GM19239 (cell line): ENCODE data around the gene POC1A.
"Not testable (repeated sequence)": the region's sequence is repeated elsewhere in the genome, so short reads cannot be mapped to it uniquely, and the experiment has no call there.

Source experiments
- DNase-seq: peaks from one replicate; pipeline ENCODE4 v3.0.0; 2011; ENCODE audit warnings: low spot score; ENCODE audit not compliant: insufficient read length
- FAIRE-seq: peaks from 2 replicates; lab custom pipeline; 2011; peaks lifted over from hg19 to GRCh38; lab: Jason Lieb, UNC

POC1A gene

GRCh38 chr3:52155912-52156311 lies 1.7 kb upstream of the POC1A start:
- no peak for FAIRE-seq
- DNase-seq = no peak

DNA sequence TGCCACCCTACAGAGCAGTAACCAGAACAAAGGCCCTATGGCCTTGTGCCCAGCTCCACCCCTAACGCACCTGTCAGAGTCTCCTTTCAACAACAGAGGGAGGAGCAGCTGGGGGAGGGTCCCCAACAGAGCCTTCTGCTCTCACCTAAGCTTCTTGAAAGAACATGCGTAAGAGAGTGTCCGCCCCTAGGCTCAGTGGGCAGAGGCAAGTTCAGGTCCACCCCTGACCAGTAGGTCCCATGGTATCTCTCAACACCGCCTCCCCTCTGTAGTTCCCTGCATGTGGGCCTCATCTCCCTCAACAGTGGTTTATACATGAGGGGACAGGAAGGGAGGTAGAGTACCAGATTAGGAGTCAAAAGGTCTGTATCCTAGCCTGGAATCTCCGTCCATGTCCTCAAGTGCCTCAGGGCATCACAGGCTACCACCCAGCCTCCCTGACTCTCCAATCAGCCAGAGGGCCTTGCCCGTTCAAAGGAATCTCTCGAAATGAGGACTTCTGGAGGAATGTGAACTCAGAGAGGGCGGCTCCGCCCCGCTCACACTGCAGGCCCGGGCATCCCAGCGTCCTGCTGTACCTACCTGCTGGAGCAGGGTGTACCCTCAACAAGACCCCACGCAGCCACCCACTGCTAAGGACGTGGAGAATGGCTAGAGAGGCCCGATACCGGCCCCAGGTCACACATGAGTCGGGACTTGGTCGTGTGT lies 680 bp downstream of the POC1A start:
- DNase-seq (no peak), FAIRE-seq (no peak)

DNA sequence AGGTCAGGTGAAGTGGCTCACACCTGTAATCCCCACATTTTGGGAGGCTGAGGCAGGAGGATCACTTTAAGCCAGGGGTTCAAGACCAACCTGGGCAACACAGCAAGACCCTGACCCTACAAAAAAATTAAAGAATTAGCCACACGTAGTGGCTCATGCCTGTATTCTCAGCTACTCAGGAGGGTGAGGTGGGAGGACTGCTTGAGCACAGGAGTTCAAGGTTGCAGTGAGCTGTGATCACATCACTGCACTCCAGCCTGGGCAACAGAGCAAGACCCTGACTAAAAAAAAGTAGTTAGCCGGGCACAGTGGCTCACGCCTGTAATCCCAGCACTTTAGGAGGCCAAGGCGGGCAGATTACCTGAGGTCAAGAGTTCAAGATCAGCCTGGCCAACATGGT lies 2.2 kb downstream of the POC1A start:
- FAIRE-seq, DNase-seq: not testable (repeated sequence)

DNA sequence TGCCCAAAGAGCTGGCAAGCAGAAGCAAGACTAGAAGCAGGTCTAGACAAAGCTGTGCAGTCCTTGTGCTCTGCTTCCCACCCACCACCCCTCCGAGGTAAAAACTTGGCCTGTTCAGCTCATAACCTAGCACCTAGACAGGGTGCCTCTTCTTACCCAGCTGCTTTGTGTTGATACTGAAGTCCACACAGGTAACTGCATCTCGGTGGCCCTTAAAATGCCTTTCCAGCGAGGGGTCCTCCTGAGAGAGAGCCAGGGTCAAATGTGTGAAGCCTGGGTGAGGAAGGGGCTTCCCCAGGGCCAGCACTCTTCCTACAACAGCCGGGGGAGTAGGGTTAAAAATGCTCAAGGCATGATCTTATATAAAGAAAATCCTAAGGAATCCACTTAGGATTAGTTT lies 3.4 kb downstream of the POC1A start:
- no peak for FAIRE-seq
- no peak for DNase-seq

DNA sequence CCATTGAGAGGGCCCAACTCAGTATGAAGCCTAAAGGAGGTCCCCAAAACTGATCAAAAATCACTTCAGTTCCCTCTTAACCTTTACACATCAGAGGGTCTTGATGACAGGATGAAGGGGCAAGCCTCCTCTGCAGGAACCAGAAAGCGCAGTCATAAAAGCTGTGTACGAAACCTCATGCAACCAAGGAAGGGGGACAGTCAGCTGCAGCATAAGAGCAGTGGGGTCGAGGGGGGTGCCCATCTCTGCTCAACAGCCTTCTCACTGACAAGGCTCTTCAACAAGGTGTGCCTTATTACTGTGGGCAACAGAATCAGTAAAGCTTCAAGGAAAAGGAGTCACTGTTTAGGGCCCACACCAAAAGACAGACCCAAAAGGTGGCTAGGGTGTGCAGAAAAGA lies 3.9 kb downstream of the POC1A start:
- no peak for FAIRE-seq

GRCh38 chr3:52149726-52150125 lies 4.5 kb downstream of the POC1A start:
- FAIRE-seq = no peak
- DNase-seq = no peak

More for the DNA sequence above, 3.9 kb downstream of the POC1A start:
- no peak for DNase-seq

DNA sequence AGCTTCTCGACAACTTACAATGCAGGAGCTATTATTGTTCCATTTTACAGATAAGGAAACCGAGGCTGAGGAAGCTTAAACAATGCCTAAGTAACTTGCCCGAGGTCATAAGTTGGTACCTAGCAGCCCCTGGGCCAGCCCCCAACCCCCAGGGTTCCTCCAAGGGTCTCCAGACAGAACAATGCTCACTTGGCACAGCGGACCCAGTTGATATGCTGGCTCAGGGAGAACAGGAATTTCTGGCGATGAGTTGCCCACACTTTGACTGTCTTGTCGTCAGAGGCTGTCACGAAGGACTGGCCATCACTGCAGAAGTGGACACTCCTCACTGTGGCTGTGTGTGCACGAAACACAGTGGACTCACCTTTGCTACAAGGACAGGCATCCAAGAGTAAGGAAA lies 5.2 kb downstream of the POC1A start:
- no peak for FAIRE-seq

GRCh38 chr3:52147804-52148203 lies 6.4 kb downstream of the POC1A start:
- no peak for DNase-seq

More for the DNA sequence above, 5.2 kb downstream of the POC1A start:
- no peak for DNase-seq

GRCh38 chr3:52146811-52147210 lies 7.4 kb downstream of the POC1A start:
- no peak for FAIRE-seq
- no peak for DNase-seq

More at GRCh38 chr3:52147804-52148203, 6.4 kb downstream of the POC1A start:
- FAIRE-seq = no peak

GRCh38 chr3:52146189-52146588 lies 8.0 kb downstream of the POC1A start:
- FAIRE-seq = no peak
- DNase-seq = no peak

DNA sequence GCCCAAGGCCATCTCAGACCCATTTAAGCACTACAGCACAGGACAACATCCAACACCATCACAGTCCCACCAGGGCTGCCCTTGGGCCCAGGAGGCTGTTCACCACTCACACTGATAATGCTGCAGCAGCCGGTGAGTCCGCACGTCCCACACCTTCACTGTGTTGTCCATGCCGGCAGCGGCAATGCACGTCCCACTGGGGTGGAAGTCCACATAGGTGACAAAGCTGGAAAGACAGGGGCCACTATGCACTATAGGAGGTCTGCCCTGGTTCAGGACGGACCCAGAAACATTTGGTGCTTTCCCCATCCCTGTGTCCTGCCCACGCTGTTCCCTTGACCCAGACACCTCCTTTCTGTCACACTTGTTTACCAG lies 8.5 kb downstream of the POC1A start:
- FAIRE-seq (no peak), DNase-seq (no peak)

GRCh38 chr3:52144796-52145735 lies 9.2 kb downstream of the POC1A start:
- FAIRE-seq (no peak), DNase-seq (no peak)

GRCh38 chr3:52144034-52144795 lies 10.0 kb downstream of the POC1A start:
- FAIRE-seq = peak; percentile 70
- DNase-seq = peak; percentile 83

- DNase-seq = no peak
- FAIRE-seq = no peak
These were observed 10.6 kb downstream of the POC1A start for GRCh38 chr3:52143616-52144015.

DNA sequence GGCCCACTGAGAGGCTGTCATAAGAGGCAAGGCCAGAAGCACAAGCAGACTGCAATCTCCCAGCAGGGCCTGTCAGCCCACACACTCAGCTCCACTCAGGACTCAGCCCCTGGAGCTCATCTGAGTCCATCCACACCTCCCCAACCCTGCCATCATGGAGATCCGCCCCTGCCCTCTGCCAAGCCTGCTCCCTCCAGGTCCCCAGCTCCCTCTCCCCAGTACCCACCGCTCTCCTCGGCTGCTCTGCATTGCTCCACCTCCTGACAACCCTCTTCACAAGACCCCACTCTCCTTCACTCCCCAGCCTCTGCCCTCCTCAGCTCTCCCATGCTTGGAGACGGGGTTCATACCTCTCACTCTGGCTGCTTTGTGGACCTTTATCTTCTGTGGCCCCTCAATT lies 11.1 kb downstream of the POC1A start:
- FAIRE-seq (no peak), DNase-seq (no peak)

- no peak for FAIRE-seq
- DNase-seq = no peak
These were observed 12.5 kb downstream of the POC1A start for GRCh38 chr3:52141751-52142150.

DNA sequence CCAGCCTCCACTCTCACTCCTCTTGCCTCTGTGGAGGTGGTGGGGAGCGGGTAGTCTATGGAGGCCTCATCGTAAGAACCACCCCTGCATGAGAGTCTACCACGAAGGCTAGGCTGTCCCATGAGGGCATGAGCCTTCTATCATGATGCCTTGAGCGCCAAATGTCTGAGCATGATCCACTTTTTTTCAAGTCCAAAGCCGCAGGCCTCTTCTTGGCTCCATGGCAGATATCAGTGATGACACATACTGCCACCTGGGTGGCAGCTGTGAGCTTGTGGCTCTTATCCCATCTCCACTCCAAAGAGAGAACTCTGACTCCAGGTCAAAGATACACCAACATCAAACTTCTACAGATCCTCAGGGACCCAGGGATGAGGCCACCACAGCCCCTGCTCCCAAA lies 13.5 kb downstream of the POC1A start:
- no peak for FAIRE-seq
- DNase-seq = no peak

DNA sequence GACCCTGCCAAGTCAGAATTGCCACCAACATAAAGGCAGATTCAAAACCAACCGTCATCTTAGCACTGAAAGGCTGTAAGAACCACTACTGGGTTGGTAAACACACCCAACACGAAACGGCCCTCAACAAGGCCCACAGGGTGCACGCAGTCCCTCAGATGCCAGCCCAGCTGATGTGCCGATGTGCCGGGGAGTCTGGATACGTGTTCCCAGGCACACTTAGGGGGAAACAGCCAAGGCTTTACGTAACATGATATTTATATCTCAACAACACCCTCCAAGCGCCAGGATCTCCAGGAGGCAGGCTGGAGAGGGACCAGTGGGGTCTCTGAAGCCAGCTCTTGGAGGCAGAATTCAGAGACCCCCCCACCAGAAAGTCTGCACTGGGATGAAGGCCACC lies 14.2 kb downstream of the POC1A start:
- FAIRE-seq (no peak), DNase-seq (no peak)

GRCh38 chr3:52137311-52137710 lies 16.9 kb downstream of the POC1A start:
- FAIRE-seq = no peak

DNA sequence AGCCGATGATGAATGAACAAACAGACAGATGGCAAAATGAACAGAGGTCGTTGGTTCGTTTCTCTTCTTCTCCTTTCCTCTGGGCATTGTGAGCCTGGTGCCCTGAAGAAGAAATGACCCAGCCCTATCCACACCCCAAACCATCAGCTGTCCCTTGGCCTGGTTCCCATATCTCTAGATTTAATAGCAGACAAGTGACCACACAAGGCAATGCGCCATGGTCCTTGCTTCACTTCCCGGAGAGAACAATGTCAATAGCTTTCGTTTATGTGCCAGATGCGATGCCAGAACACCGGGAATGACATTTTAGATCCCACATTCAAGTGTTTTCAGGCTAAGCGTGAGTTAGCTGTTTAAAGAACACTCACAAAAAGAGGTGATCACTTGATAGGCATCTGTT lies 17.7 kb downstream of the POC1A start:
- FAIRE-seq (no peak), DNase-seq (no peak)

More at GRCh38 chr3:52137311-52137710, 16.9 kb downstream of the POC1A start:
- no peak for DNase-seq

DNA sequence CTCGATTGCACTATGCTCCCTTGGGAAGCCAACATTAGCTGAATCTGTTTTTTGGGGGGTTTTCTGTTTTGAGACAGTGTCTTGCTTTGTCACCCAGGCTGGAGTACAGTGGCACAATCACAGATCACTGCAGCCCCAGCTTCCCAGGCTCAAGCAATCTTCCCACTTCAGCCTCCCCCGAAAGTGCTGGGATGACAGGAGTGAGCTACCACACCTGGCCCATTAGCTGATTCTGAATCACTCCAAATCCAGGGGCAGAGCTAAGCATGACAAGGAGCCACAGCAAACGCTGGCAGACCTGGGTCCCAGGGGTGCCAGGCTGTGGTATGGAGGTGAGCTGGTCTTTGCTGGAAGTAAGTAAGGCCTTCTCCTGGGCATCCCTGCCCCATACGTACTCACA lies 18.9 kb downstream of the POC1A start:
- DNase-seq (no peak), FAIRE-seq (no peak)
